Endothelial cell of umbilical vein (primary cell): ENCODE data around the gene CA6. TPM values are rescaled to one million over a fixed set of nuclear protein-coding genes. Genes with fewer than 3 reads are reported as not detected.

Experiments
- BruUV-seq: library from RNA; stranded (reverse); fragments of 400-500 nt; replicated peaks from 2 replicates; lab custom pipeline; 2021; lab: Mats Ljungman, UMichigan
- CTCF ChIA-PET: fragments of 300-600, 350-600 bp; sonication (Branson Sonifier 250); formaldehyde crosslinking; loops from one replicate; lab custom pipeline; 2021; ENCODE audit warnings: antibody characterized with exemption, inconsistent platforms; lab: Charles Lee
- POLR2A ChIA-PET: fragments of 300-600, 350-600 bp; sonication (Branson Sonifier 250); formaldehyde crosslinking; loops from one replicate; lab custom pipeline; 2021; ENCODE audit warnings: antibody characterized with exemption, inconsistent platforms; lab: Charles Lee
- DNase-seq: peaks from one replicate; pipeline ENCODE4 v3.0.0-alpha.2; 2011; ENCODE audit warnings: low read depth, low spot score
- FAIRE-seq: peaks from 2 replicates; lab custom pipeline; 2011; peaks lifted over from hg19 to GRCh38; lab: Jason Lieb, UNC
- H2AFZ ChIP-seq: 2 replicates; pipeline ENCODE4 v1.6.0; 2012; ENCODE audit warnings: low read depth, low read length, control low read depth, inconsistent platforms
- H3K27ac ChIP-seq: 2 replicates; pipeline ENCODE4 v1.5.1; 2011; ENCODE audit warnings: low read depth, mild to moderate bottlenecking, control low read depth, low read length, moderate library complexity; ENCODE audit not compliant: insufficient read depth
- H3K27me3 ChIP-seq, 2 experiments: 2 replicates each; pipeline versions ENCODE4 v1.6.0 to v1.6.1; 2011; ENCODE audit warnings: low read length in 2 of 2, mixed read lengths in 1 of 2; ENCODE audit not compliant: control insufficient read depth in 2 of 2, insufficient read depth in 2 of 2
- H3K36me3 ChIP-seq, 2 experiments: 2 replicates in 1 of 2; 3 replicates in 1 of 2; pipeline ENCODE4 v1.5.1; 2011; ENCODE audit warnings: low read length in 2 of 2, mild to moderate bottlenecking in 1 of 2, moderate library complexity in 1 of 2; ENCODE audit not compliant: control insufficient read depth in 2 of 2, insufficient read depth in 2 of 2; ENCODE audit errors: extremely low read depth in 1 of 2
- H3K4me1 ChIP-seq: 3 replicates; pipeline ENCODE4 v1.5.1; 2011; ENCODE audit warnings: mild to moderate bottlenecking, low read length; ENCODE audit not compliant: control insufficient read depth, insufficient read depth; ENCODE audit errors: extremely low read depth
- H3K4me2 ChIP-seq: 2 replicates; pipeline ENCODE4 v1.6.1; 2011; ENCODE audit warnings: low read length, control low read depth, mixed read lengths; ENCODE audit not compliant: insufficient read depth
- H3K4me3 ChIP-seq, 3 experiments: fragments of 200-600 bp in 1 of 3; sonication (generic), shearing (Covaris generic) in 1 of 3; replicated peaks in 1 of 3; 2 replicates each; pipeline ENCODE4 v1.5.1; 2011 to 2016; ENCODE audit warnings: control low read depth in 3 of 3, low read length in 3 of 3, mild to moderate bottlenecking in 2 of 3, inconsistent platforms in 1 of 3, low read depth in 1 of 3, moderate library complexity in 1 of 3; ENCODE audit not compliant: insufficient read depth in 1 of 3
- H3K79me2 ChIP-seq: 2 replicates; pipeline ENCODE4 v1.6.0; 2012; ENCODE audit warnings: low read length, inconsistent platforms; ENCODE audit not compliant: control insufficient read depth, insufficient read depth
- H3K9ac ChIP-seq: replicated peaks from 2 replicates; pipeline ENCODE3; 2011; ENCODE audit warnings: low read length, control low read depth; ENCODE audit not compliant: insufficient read depth; ENCODE audit errors: extremely low read depth
- H3K9me1 ChIP-seq: replicated peaks from 3 replicates; pipeline ENCODE4 v1.6.0; 2011; ENCODE audit warnings: mild to moderate bottlenecking, low read length; ENCODE audit not compliant: control insufficient read depth, insufficient read depth; ENCODE audit errors: extremely low read depth
- H3K9me3 ChIP-seq: replicated peaks from 2 replicates; pipeline ENCODE4 v1.5.1; 2012; ENCODE audit warnings: low read length, inconsistent platforms; ENCODE audit not compliant: control insufficient read depth, insufficient read depth
- H4K20me1 ChIP-seq: replicated peaks from 2 replicates; pipeline ENCODE3; 2011; ENCODE audit warnings: mild to moderate bottlenecking, low read length; ENCODE audit not compliant: control insufficient read depth, insufficient read depth; ENCODE audit errors: extremely low read depth
- EZH2 ChIP-seq: IDR thresholded peaks from 2 replicates; pipeline ENCODE4 v1.6.1; 2012; ENCODE audit warnings: borderline replicate concordance, low read depth, mild to moderate bottlenecking, moderate library complexity, low read length, inconsistent platforms; ENCODE audit not compliant: severe bottlenecking
- FOS ChIP-seq: IDR thresholded peaks from 2 replicates; pipeline ENCODE4 v1.6.1; 2011; ENCODE audit warnings: mild to moderate bottlenecking, low read length, moderate library complexity, borderline replicate concordance; ENCODE audit not compliant: insufficient read depth
- GATA2 ChIP-seq: IDR thresholded peaks from 2 replicates; pipeline ENCODE4 v1.7.0; 2011; ENCODE audit warnings: low read depth, mild to moderate bottlenecking, moderate library complexity, mixed read lengths, low read length; ENCODE audit not compliant: insufficient read length, insufficient read depth
- JUN ChIP-seq: IDR thresholded peaks from 2 replicates; pipeline ENCODE4 v1.6.1; 2011; ENCODE audit warnings: borderline replicate concordance, low read depth; ENCODE audit not compliant: insufficient read length, insufficient read depth
- MYC ChIP-seq: IDR thresholded peaks from one replicate; pipeline ENCODE4 v1.6.1; 2011; ENCODE audit warnings: mild to moderate bottlenecking, low read depth, low read length
- POLR2A ChIP-seq: IDR thresholded peaks from 2 replicates; pipeline ENCODE4 v1.6.1; 2012; ENCODE audit warnings: low read depth, mild to moderate bottlenecking, control low read depth, low read length
- POLR2AphosphoS5 ChIP-seq: IDR thresholded peaks from 2 replicates; pipeline ENCODE4 v1.6.1; 2012; ENCODE audit warnings: low read depth, mild to moderate bottlenecking, control low read depth, low read length, moderate library complexity; ENCODE audit not compliant: insufficient read depth
- dilution Hi-C: fragments of 300-500 bp; cut with MboI; formaldehyde crosslinking; loops from one replicate; pipeline ENCODE4 v1.15.0; 2019; ENCODE audit warnings: low sequenced_read_pairs; ENCODE audit not compliant: extremely low pct_ligation_motif_present
- intact Hi-C: fragments of 100-400 bp; cut with micrococcal nuclease; formaldehyde crosslinking; loops from one replicate; pipeline ENCODE4 v1.10.0; 2022
- polyA plus RNA-seq, 4 experiments: library from polyadenylated mRNA; depleted of rRNA in 3 of 4; stranded (reverse) in 3 of 4; unstranded in 1 of 4; fragments of >200 nt; gene quantifications; 2 replicates each; pipeline versions ENCODE4 v1.2.1 to v1.2.3, GENCODE V29; 2011 to 2012; ENCODE audit warnings: missing spikeins in 1 of 4
- total RNA-seq: library from RNA; stranded (reverse); gene quantifications from 2 replicates; pipeline ENCODE4 v1.2.3, GENCODE V29; 2021
- TF ChIP-seq, protein P1 (sequence below), 2 donors: IDR thresholded peaks; 1 replicate in 1 of 2; 2 replicates in 1 of 2; pipeline ENCODE4 v1.5.1; 2011; ENCODE audit warnings: low read length in 2 of 2, mild to moderate bottlenecking in 2 of 2, moderate library complexity in 2 of 2, control low read depth in 1 of 2, inconsistent platforms in 1 of 2, low read depth in 1 of 2; ENCODE audit not compliant: insufficient read depth in 1 of 2; ENCODE audit errors: extremely low read depth in 1 of 2

Gene CA6
- total and polyA plus RNA-seq, 2 donors (not counting 3 experiments of a cell fraction or from before 2014, with no cell fraction given), result not detected

DNA sequence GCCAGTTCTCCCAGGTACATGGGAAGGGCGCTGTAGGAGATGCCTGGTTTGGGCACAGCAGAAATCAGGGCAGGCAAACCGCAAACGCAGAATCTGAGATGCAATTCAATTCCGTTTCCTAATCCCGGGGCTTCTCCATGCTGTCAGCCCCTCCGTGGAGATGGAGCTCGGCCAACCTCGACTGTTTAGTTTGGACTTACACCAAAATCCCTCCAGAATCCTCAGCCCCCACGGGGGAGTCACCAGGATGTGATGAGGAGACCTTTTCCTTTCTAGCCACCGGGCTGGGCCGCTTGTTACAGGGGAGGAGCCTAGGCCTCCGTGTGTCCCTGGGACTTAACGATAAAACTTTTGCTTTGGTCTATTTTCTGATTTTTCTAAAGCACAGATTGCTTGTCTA, 72.7 kb downstream of the CA6 start:
- dilution Hi-C loops, result no loop called here
- peak; percentile 81 for FAIRE-seq
- H4K20me1 ChIP-seq, result no peaks in the 10 kb centered on the region

More for the DNA sequence above, 72.7 kb downstream of the CA6 start:
- H3K9ac ChIP-seq, result peak overlapping the region; percentile 17
- ChIA-PET CTCF (interaction anchor here (1.0 to 9.4 kb wide), 3 partner anchors 13 to 100 kb away, joined by 4 to 47 read pairs (median 4); no protein-coding TSS in a partner anchor), POLR2A (no interaction called here)
- no peaks in the 10 kb centered on the region for H3K79me2 ChIP-seq
- no TSS peak for BruUV-seq
- TF ChIP-seq POLR2A (no peak), FOS (peak; percentile 42), GATA2 (no peak), JUN (no peak), MYC (no peak), EZH2 (no peak), POLR2AphosphoS5 (peak; percentile 38)
- TF ChIP-seq, protein P1, sequence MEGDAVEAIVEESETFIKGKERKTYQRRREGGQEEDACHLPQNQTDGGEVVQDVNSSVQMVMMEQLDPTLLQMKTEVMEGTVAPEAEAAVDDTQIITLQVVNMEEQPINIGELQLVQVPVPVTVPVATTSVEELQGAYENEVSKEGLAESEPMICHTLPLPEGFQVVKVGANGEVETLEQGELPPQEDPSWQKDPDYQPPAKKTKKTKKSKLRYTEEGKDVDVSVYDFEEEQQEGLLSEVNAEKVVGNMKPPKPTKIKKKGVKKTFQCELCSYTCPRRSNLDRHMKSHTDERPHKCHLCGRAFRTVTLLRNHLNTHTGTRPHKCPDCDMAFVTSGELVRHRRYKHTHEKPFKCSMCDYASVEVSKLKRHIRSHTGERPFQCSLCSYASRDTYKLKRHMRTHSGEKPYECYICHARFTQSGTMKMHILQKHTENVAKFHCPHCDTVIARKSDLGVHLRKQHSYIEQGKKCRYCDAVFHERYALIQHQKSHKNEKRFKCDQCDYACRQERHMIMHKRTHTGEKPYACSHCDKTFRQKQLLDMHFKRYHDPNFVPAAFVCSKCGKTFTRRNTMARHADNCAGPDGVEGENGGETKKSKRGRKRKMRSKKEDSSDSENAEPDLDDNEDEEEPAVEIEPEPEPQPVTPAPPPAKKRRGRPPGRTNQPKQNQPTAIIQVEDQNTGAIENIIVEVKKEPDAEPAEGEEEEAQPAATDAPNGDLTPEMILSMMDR (IDR thresholded peaks at IDR 0.05; ENCODE audit: extremely low read depth in 1 of 2, insufficient read depth in 1 of 2, low read depth in 1 of 2, low read length in 2 of 2), result no peak
- H3K9me1 ChIP-seq, result no peaks in the 10 kb centered on the region
- peak overlapping the region; percentile 23 for H2AFZ ChIP-seq
- no peaks in the 10 kb centered on the region for H3K36me3 ChIP-seq
- intact Hi-C loops, result no loop called here
- no peak overlapping the region for H3K27ac ChIP-seq
- H3K27me3 ChIP-seq, result no peaks in the 10 kb centered on the region
- no peak overlapping the region for H3K4me3 ChIP-seq
- peak overlapping the region; percentile 20 for H3K4me2 ChIP-seq
- peak; percentile 89 for DNase-seq
- H3K9me3 ChIP-seq, result no peaks in the 10 kb centered on the region
- peaks cover 12% of the 10 kb centered on the region for H3K4me1 ChIP-seq
